Neural progenitor cell (in vitro differentiated cells): Measurements from ENCODE around the gene RNF151.

Experiments used
- EZH2 ChIP-seq: fragments of 200-600 bp; sonication (generic); IDR thresholded peaks from 2 replicates; pipeline ENCODE4 v1.6.1; 2017; ENCODE audit warnings: antibody characterized with exemption, mild to moderate bottlenecking, moderate library complexity
- TF ChIP-seq, protein P1 (sequence below): fragments of 200-600 bp; sonication (generic); IDR thresholded peaks from 2 replicates; pipeline ENCODE4 v1.5.1; 2017; ENCODE audit warnings: antibody characterized with exemption, mild to moderate bottlenecking

GRCh38 chr16:1980030-1980769 is 13.5 kb downstream of the RNF151 start:
- TF ChIP-seq, protein P1, sequence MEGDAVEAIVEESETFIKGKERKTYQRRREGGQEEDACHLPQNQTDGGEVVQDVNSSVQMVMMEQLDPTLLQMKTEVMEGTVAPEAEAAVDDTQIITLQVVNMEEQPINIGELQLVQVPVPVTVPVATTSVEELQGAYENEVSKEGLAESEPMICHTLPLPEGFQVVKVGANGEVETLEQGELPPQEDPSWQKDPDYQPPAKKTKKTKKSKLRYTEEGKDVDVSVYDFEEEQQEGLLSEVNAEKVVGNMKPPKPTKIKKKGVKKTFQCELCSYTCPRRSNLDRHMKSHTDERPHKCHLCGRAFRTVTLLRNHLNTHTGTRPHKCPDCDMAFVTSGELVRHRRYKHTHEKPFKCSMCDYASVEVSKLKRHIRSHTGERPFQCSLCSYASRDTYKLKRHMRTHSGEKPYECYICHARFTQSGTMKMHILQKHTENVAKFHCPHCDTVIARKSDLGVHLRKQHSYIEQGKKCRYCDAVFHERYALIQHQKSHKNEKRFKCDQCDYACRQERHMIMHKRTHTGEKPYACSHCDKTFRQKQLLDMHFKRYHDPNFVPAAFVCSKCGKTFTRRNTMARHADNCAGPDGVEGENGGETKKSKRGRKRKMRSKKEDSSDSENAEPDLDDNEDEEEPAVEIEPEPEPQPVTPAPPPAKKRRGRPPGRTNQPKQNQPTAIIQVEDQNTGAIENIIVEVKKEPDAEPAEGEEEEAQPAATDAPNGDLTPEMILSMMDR, result no peak
- TF ChIP-seq EZH2, result peak; percentile 79
